HepG2 (cell line): ENCODE measurements around the gene PDGFA. TPM values are rescaled to one million over a fixed set of nuclear protein-coding genes. Genes with fewer than 3 reads are reported as not detected.

Source experiments
- GABPB1 ChIP-seq: IDR thresholded peaks from 2 replicates; pipeline ENCODE4 v1.6.1; 2016; ENCODE audit warnings: mild to moderate bottlenecking, missing genetic modification reagents, moderate library complexity, missing compliant biosample characterization
- IRF2 ChIP-seq: IDR thresholded peaks from 2 replicates; pipeline ENCODE4 v1.6.1; 2018; ENCODE audit warnings: missing genetic modification reagents, missing compliant biosample characterization
- KDM5B ChIP-seq: sonication (generic); formaldehyde crosslinking; IDR thresholded peaks from 2 replicates; pipeline ENCODE4 v1.4.0; 2020; ENCODE audit warnings: missing genetic modification reagents, mild to moderate bottlenecking, borderline replicate concordance
- NFE2L1 ChIP-seq: sonication (generic); formaldehyde crosslinking; IDR thresholded peaks from 2 replicates; pipeline ENCODE4 v1.4.0; 2020; ENCODE audit warnings: missing genetic modification reagents, mild to moderate bottlenecking, borderline replicate concordance
- PCBP2 ChIP-seq: fragments of 200-400 bp; formaldehyde crosslinking; optimal IDR thresholded peaks from 2 replicates; pipeline ENCODE3; 2018; ENCODE audit warnings: low read length, low read depth; ENCODE audit not compliant: poor library complexity, severe bottlenecking
- PPARG ChIP-seq: conservative IDR thresholded peaks from 2 replicates; pipeline ENCODE4 v1.6.1; 2016; ENCODE audit warnings: missing biosample characterization, missing genetic modification reagents
- RXRA ChIP-seq: sonication (generic); formaldehyde crosslinking; IDR thresholded peaks from 2 replicates; pipeline ENCODE4 v1.5.1; 2020; ENCODE audit warnings: missing genetic modification reagents
- SYNCRIP ChIP-seq: fragments of 200-400 bp; formaldehyde crosslinking; IDR thresholded peaks from 2 replicates; pipeline ENCODE4 v1.6.1; 2018; ENCODE audit warnings: mild to moderate bottlenecking, low read depth, low read length; ENCODE audit not compliant: insufficient read depth
- TAF1 ChIP-seq: sonication (generic); formaldehyde crosslinking; IDR thresholded peaks from 2 replicates; pipeline ENCODE4 v1.4.0; 2020; ENCODE audit warnings: missing genetic modification reagents
- TEAD3 ChIP-seq: optimal IDR thresholded peaks from 2 replicates; pipeline ENCODE3; 2016; ENCODE audit warnings: borderline replicate concordance
- ZFP90 ChIP-seq: sonication (generic); formaldehyde crosslinking; IDR thresholded peaks from 2 replicates; pipeline ENCODE4 v1.8.0; 2022; ENCODE audit warnings: missing genetic modification reagents, mild to moderate bottlenecking, inconsistent platforms, borderline replicate concordance
- ZNF496 ChIP-seq: sonication (generic); formaldehyde crosslinking; IDR thresholded peaks from 2 replicates; pipeline ENCODE4 v1.8.1; 2023; ENCODE audit warnings: mild to moderate bottlenecking, moderate library complexity, missing genetic modification reagents; ENCODE audit not compliant: insufficient replicate concordance
- ZNF562 ChIP-seq: sonication (generic); formaldehyde crosslinking; IDR thresholded peaks from 2 replicates; pipeline ENCODE4 v1.8.0; 2022; ENCODE audit warnings: missing genetic modification reagents, borderline replicate concordance
- polyA plus RNA-seq, 8 experiments: library from polyadenylated mRNA; depleted of rRNA in 3 of 8; stranded (reverse) in 7 of 8; unstranded in 1 of 8; fragments of >200 nt; fragmentation: Illumina TruSeq in 4 of 8; extraction: Trizol in 4 of 8; gene quantifications; 2 replicates each; pipeline versions ENCODE4 v1.2.1 to v1.2.3, GENCODE V29; 2011 to 2016; ENCODE audit warnings: low read depth in 4 of 8, missing spikeins in 1 of 8, mixed read lengths in 1 of 8; ENCODE audit not compliant: insufficient read depth in 1 of 8
- total RNA-seq, 5 experiments: library from RNA; depleted of rRNA; stranded (reverse); fragments of >200 nt; fragmentation: Illumina TruSeq; extraction: Trizol; gene quantifications; 2 replicates each; pipeline ENCODE4 v1.2.3, GENCODE V29; 2016; ENCODE audit warnings: low read depth in 1 of 5
- TF ChIP-seq, protein P1 (sequence below): sonication (generic); formaldehyde crosslinking; IDR thresholded peaks from 2 replicates; pipeline ENCODE4 v1.4.0; 2020; ENCODE audit warnings: missing genetic modification reagents
- TF ChIP-seq, protein P2 (sequence below): sonication (generic); formaldehyde crosslinking; IDR thresholded peaks from 2 replicates; pipeline ENCODE4; 2020; ENCODE audit warnings: missing genetic modification reagents, mild to moderate bottlenecking, borderline replicate concordance
- TF ChIP-seq, protein P3 (sequence below): IDR thresholded peaks from 2 replicates; pipeline ENCODE4 v1.6.1; 2016; ENCODE audit warnings: low read depth, missing genetic modification reagents, missing compliant biosample characterization
- TF ChIP-seq, protein P4 (sequence below): sonication (generic); formaldehyde crosslinking; IDR thresholded peaks from 2 replicates; pipeline ENCODE4 v1.9.0; 2022; ENCODE audit warnings: low read depth, missing genetic modification reagents

The PDGFA gene
- total and polyA plus RNA-seq, 2 of the 13 experiments (the other 11 are each of a cell fraction or from before 2014, with no cell fraction given) = 1.5 to 3.4 TPM

DNA sequence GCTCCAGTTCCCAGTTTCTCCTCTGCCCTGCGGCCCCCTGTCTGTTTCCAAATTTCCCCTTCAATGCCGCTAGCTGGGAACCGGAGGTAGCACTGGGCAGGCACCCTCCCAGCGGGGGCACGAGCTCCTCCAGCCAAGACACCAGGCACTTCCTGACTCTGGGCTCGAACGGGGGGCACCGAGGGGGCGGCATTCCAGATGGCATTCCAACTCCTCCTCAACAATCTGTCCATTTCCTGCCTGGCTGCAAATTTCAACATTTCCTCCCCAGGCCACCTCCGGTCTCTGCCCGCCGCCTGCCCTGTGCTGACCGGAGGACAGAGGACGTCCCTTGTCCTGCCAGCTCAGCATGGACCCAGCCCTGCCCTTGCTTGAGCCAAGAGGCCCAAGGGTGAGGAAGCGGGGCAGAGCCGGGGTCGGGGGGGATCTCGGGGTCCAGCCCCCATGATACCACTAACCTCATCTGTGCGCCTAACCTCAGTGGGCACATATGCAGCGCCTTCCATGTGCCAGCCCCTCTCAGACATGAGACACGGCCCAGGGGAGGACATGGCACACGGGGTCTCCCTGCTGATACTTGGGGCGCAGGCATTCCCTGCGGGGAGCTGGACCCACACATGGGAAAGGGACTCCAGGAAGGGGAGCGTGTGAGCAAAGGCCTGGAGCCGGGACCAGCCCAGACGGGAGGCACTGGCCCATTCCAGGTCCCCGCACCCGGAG lies 58.0 kb downstream of the PDGFA start (continued):
- TF ChIP-seq, protein P1, sequence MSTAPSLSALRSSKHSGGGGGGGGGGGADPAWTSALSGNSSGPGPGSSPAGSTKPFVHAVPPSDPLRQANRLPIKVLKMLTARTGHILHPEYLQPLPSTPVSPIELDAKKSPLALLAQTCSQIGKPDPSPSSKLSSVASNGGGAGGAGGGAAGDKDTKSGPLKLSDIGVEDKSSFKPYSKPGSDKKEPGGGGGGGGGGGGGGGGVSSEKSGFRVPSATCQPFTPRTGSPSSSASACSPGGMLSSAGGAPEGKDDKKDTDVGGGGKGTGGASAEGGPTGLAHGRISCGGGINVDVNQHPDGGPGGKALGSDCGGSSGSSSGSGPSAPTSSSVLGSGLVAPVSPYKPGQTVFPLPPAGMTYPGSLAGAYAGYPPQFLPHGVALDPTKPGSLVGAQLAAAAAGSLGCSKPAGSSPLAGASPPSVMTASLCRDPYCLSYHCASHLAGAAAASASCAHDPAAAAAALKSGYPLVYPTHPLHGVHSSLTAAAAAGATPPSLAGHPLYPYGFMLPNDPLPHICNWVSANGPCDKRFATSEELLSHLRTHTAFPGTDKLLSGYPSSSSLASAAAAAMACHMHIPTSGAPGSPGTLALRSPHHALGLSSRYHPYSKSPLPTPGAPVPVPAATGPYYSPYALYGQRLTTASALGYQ (CRISPR knock-in tag) = no peak
- TF ChIP-seq TEAD3 (peak; percentile 95), IRF2 (CRISPR knock-in tag) (no peak), NFE2L1 (CRISPR knock-in tag) (no peak), TAF1 (CRISPR knock-in tag) (no peak), PCBP2 (no peak), GABPB1 (CRISPR knock-in tag) (peak; percentile 69), ZFP90 (no peak), PPARG (CRISPR knock-in tag) (no peak), ZNF562 (CRISPR knock-in tag) (no peak), ZNF496 (no peak), SYNCRIP (no peak), RXRA (CRISPR knock-in tag) (peak; percentile 82; the same call in 1 of the 2 replicates), KDM5B (CRISPR knock-in tag) (no peak)
- TF ChIP-seq, protein P2, sequence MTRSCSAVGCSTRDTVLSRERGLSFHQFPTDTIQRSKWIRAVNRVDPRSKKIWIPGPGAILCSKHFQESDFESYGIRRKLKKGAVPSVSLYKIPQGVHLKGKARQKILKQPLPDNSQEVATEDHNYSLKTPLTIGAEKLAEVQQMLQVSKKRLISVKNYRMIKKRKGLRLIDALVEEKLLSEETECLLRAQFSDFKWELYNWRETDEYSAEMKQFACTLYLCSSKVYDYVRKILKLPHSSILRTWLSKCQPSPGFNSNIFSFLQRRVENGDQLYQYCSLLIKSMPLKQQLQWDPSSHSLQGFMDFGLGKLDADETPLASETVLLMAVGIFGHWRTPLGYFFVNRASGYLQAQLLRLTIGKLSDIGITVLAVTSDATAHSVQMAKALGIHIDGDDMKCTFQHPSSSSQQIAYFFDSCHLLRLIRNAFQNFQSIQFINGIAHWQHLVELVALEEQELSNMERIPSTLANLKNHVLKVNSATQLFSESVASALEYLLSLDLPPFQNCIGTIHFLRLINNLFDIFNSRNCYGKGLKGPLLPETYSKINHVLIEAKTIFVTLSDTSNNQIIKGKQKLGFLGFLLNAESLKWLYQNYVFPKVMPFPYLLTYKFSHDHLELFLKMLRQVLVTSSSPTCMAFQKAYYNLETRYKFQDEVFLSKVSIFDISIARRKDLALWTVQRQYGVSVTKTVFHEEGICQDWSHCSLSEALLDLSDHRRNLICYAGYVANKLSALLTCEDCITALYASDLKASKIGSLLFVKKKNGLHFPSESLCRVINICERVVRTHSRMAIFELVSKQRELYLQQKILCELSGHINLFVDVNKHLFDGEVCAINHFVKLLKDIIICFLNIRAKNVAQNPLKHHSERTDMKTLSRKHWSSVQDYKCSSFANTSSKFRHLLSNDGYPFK (CRISPR knock-in tag) = no peak
- TF ChIP-seq, protein P3, sequence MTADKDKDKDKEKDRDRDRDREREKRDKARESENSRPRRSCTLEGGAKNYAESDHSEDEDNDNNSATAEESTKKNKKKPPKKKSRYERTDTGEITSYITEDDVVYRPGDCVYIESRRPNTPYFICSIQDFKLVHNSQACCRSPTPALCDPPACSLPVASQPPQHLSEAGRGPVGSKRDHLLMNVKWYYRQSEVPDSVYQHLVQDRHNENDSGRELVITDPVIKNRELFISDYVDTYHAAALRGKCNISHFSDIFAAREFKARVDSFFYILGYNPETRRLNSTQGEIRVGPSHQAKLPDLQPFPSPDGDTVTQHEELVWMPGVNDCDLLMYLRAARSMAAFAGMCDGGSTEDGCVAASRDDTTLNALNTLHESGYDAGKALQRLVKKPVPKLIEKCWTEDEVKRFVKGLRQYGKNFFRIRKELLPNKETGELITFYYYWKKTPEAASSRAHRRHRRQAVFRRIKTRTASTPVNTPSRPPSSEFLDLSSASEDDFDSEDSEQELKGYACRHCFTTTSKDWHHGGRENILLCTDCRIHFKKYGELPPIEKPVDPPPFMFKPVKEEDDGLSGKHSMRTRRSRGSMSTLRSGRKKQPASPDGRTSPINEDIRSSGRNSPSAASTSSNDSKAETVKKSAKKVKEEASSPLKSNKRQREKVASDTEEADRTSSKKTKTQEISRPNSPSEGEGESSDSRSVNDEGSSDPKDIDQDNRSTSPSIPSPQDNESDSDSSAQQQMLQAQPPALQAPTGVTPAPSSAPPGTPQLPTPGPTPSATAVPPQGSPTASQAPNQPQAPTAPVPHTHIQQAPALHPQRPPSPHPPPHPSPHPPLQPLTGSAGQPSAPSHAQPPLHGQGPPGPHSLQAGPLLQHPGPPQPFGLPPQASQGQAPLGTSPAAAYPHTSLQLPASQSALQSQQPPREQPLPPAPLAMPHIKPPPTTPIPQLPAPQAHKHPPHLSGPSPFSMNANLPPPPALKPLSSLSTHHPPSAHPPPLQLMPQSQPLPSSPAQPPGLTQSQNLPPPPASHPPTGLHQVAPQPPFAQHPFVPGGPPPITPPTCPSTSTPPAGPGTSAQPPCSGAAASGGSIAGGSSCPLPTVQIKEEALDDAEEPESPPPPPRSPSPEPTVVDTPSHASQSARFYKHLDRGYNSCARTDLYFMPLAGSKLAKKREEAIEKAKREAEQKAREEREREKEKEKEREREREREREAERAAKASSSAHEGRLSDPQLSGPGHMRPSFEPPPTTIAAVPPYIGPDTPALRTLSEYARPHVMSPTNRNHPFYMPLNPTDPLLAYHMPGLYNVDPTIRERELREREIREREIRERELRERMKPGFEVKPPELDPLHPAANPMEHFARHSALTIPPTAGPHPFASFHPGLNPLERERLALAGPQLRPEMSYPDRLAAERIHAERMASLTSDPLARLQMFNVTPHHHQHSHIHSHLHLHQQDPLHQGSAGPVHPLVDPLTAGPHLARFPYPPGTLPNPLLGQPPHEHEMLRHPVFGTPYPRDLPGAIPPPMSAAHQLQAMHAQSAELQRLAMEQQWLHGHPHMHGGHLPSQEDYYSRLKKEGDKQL = no peak
- TF ChIP-seq, protein P4, sequence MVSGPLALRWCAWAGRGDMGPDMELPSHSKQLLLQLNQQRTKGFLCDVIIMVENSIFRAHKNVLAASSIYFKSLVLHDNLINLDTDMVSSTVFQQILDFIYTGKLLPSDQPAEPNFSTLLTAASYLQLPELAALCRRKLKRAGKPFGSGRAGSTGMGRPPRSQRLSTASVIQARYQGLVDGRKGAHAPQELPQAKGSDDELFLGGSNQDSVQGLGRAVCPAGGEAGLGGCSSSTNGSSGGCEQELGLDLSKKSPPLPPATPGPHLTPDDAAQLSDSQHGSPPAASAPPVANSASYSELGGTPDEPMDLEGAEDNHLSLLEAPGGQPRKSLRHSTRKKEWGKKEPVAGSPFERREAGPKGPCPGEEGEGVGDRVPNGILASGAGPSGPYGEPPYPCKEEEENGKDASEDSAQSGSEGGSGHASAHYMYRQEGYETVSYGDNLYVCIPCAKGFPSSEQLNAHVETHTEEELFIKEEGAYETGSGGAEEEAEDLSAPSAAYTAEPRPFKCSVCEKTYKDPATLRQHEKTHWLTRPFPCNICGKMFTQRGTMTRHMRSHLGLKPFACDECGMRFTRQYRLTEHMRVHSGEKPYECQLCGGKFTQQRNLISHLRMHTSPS (CRISPR knock-in tag) = peak; percentile 98
